HepG2 (cell line): ENCODE data around the gene OST4. TPM values are rescaled to one million over a fixed set of nuclear protein-coding genes. Genes with fewer than 3 reads are reported as not detected.
A peak's percentile ranks its signal among the peaks of the same experiment; 100 is the strongest.

ENCODE experiments used
- AGO1 ChIP-seq: fragments of 200-400 bp; formaldehyde crosslinking; IDR thresholded peaks from 2 replicates; pipeline ENCODE4 v1.6.1; 2017; ENCODE audit warnings: mild to moderate bottlenecking, low read depth, low read length, moderate library complexity; ENCODE audit not compliant: poor library complexity, severe bottlenecking
- FOXA1 ChIP-seq, 2 experiments: fragments of 450-650 bp in 1 of 2; sonication (generic) in 1 of 2; formaldehyde crosslinking in 1 of 2; IDR thresholded peaks; 2 replicates each; pipeline versions ENCODE4 v1.4.0 to v1.6.1; 2016 to 2020; ENCODE audit warnings: missing genetic modification reagents in 1 of 2
- FOXK2 ChIP-seq: fragments of 450-650 bp; IDR thresholded peaks from 2 replicates; pipeline ENCODE4 v1.6.1; 2016
- GABPB1 ChIP-seq: IDR thresholded peaks from 2 replicates; pipeline ENCODE4 v1.6.1; 2016; ENCODE audit warnings: mild to moderate bottlenecking, missing genetic modification reagents, moderate library complexity, missing compliant biosample characterization
- HIC2 ChIP-seq: sonication (generic); formaldehyde crosslinking; IDR thresholded peaks from 2 replicates; pipeline ENCODE4 v1.9.0; 2022; ENCODE audit warnings: low read depth, missing genetic modification reagents
- IRX3 ChIP-seq: sonication (generic); formaldehyde crosslinking; IDR thresholded peaks from 2 replicates; pipeline ENCODE4 v1.8.1; 2023; ENCODE audit warnings: mild to moderate bottlenecking, low read depth, missing genetic modification reagents, borderline replicate concordance
- LBX2 ChIP-seq: sonication (generic); formaldehyde crosslinking; IDR thresholded peaks from 2 replicates; pipeline ENCODE4 v1.5.0; 2020; ENCODE audit warnings: missing genetic modification reagents, mild to moderate bottlenecking, borderline replicate concordance
- PHF20 ChIP-seq: sonication (generic); formaldehyde crosslinking; IDR thresholded peaks from 2 replicates; pipeline ENCODE4 v1.5.0; 2020; ENCODE audit warnings: mild to moderate bottlenecking, missing genetic modification reagents
- PITX1 ChIP-seq: sonication (generic); formaldehyde crosslinking; IDR thresholded peaks from 2 replicates; pipeline ENCODE4 v1.5.1; 2020; ENCODE audit warnings: mild to moderate bottlenecking, missing genetic modification reagents
- PRPF4 ChIP-seq: fragments of 200-400 bp; formaldehyde crosslinking; IDR thresholded peaks from 2 replicates; pipeline ENCODE4 v1.6.1; 2016; ENCODE audit warnings: low read length, low read depth; ENCODE audit not compliant: poor library complexity, severe bottlenecking
- SAP130 ChIP-seq: IDR thresholded peaks from 2 replicates; pipeline ENCODE4 v1.6.1; 2016; ENCODE audit warnings: low read depth
- ZNF275 ChIP-seq: sonication (generic); formaldehyde crosslinking; IDR thresholded peaks from 2 replicates; pipeline ENCODE4 v1.8.0; 2022; ENCODE audit warnings: missing genetic modification reagents, mild to moderate bottlenecking, inconsistent platforms, borderline replicate concordance
- ZNF350 ChIP-seq: sonication (generic); formaldehyde crosslinking; IDR thresholded peaks from 2 replicates; pipeline ENCODE4 v1.4.0; 2020; ENCODE audit warnings: mild to moderate bottlenecking, low read depth, missing genetic modification reagents, borderline replicate concordance
- ZNF496 ChIP-seq: sonication (generic); formaldehyde crosslinking; IDR thresholded peaks from 2 replicates; pipeline ENCODE4 v1.8.1; 2023; ENCODE audit warnings: mild to moderate bottlenecking, moderate library complexity, missing genetic modification reagents; ENCODE audit not compliant: insufficient replicate concordance
- ZNF674 ChIP-seq: sonication (generic); formaldehyde crosslinking; IDR thresholded peaks from 2 replicates; pipeline ENCODE4 v1.5.0; 2020; ENCODE audit warnings: low read depth, mild to moderate bottlenecking, missing genetic modification reagents
- ZNF678 ChIP-seq: sonication (generic); formaldehyde crosslinking; IDR thresholded peaks from 2 replicates; pipeline ENCODE4 v1.4.0; 2020; ENCODE audit warnings: mild to moderate bottlenecking, missing genetic modification reagents
- ZNF75D ChIP-seq: sonication (generic); formaldehyde crosslinking; IDR thresholded peaks from 2 replicates; pipeline ENCODE4 v1.8.1; 2023; ENCODE audit warnings: missing genetic modification reagents, mild to moderate bottlenecking, borderline replicate concordance
- ZNF761 ChIP-seq: sonication (generic); formaldehyde crosslinking; conservative IDR thresholded peaks from 2 replicates; pipeline ENCODE4 v1.4.0; 2020; ENCODE audit warnings: mild to moderate bottlenecking, missing genetic modification reagents
- ZNF782 ChIP-seq: sonication (generic); formaldehyde crosslinking; IDR thresholded peaks from 2 replicates; pipeline ENCODE4 v1.4.0; 2020; ENCODE audit warnings: missing genetic modification reagents, mild to moderate bottlenecking, borderline replicate concordance
- polyA plus RNA-seq, 8 experiments: library from polyadenylated mRNA; depleted of rRNA in 3 of 8; stranded (reverse) in 7 of 8; unstranded in 1 of 8; fragments of >200 nt; fragmentation: Illumina TruSeq in 4 of 8; extraction: Trizol in 4 of 8; gene quantifications; 2 replicates each; pipeline versions ENCODE4 v1.2.1 to v1.2.3, GENCODE V29; 2011 to 2016; ENCODE audit warnings: low read depth in 4 of 8, missing spikeins in 1 of 8, mixed read lengths in 1 of 8; ENCODE audit not compliant: insufficient read depth in 1 of 8
- total RNA-seq, 5 experiments: library from RNA; depleted of rRNA; stranded (reverse); fragments of >200 nt; fragmentation: Illumina TruSeq; extraction: Trizol; gene quantifications; 2 replicates each; pipeline ENCODE4 v1.2.3, GENCODE V29; 2016; ENCODE audit warnings: low read depth in 1 of 5
- TF ChIP-seq, protein P1 (sequence below): sonication (generic); formaldehyde crosslinking; IDR thresholded peaks from 2 replicates; pipeline ENCODE4 v1.5.1; 2020; ENCODE audit warnings: mild to moderate bottlenecking, missing genetic modification reagents, moderate library complexity
- TF ChIP-seq, protein P2 (sequence below): sonication (generic); formaldehyde crosslinking; IDR thresholded peaks from 2 replicates; pipeline ENCODE4 v1.4.0; 2020; ENCODE audit warnings: mild to moderate bottlenecking, missing genetic modification reagents

OST4 gene
- total and polyA plus RNA-seq, 2 of the 13 experiments (the other 11 are each of a cell fraction or from before 2014, with no cell fraction given): 498 to 584 TPM

GRCh38 chr2:27118525-27119329, 47.3 kb upstream of the OST4 start, which contains the start of gene CGREF1 (continued):
- TF ChIP-seq ZNF275 (CRISPR knock-in tag) (no peak), IRX3 (CRISPR knock-in tag) (0 out of 2 replicates have a peak, but pooled peaks have one; percentile 77), HIC2 (CRISPR knock-in tag) (0 out of 2 replicates have a peak, but pooled peaks have one; percentile 17), ZNF674 (CRISPR knock-in tag) (0 out of 2 replicates have a peak, but pooled peaks have one; percentile 25), PRPF4 (no peak), SAP130 (CRISPR knock-in tag) (0 out of 2 replicates have a peak, but pooled peaks have one; percentile 14), FOXA1 (IDR thresholded peaks at IDR 0.05) (no peak), FOXA1 (CRISPR knock-in tag; IDR thresholded peaks at IDR 0.05) (no peak), PITX1 (CRISPR knock-in tag) (no peak), LBX2 (CRISPR knock-in tag) (0 out of 2 replicates have a peak, but pooled peaks have one; percentile 44), ZNF75D (CRISPR knock-in tag) (no peak), ZNF782 (peak; percentile 45; the same call in 1 of the 2 replicates), AGO1 (peak; percentile 21), FOXK2 (no peak), ZNF761 (CRISPR knock-in tag) (peak; percentile 51; the same call in 1 of the 2 replicates), ZNF496 (no peak), GABPB1 (peak; percentile 54; the same call in 1 of the 2 replicates), ZNF350 (CRISPR knock-in tag) (no peak), ZNF678 (CRISPR knock-in tag) (no peak), PHF20 (no peak)
- TF ChIP-seq, protein P1, sequence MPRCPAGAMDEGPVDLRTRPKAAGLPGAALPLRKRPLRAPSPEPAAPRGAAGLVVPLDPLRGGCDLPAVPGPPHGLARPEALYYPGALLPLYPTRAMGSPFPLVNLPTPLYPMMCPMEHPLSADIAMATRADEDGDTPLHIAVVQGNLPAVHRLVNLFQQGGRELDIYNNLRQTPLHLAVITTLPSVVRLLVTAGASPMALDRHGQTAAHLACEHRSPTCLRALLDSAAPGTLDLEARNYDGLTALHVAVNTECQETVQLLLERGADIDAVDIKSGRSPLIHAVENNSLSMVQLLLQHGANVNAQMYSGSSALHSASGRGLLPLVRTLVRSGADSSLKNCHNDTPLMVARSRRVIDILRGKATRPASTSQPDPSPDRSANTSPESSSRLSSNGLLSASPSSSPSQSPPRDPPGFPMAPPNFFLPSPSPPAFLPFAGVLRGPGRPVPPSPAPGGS (CRISPR knock-in tag): peak; percentile 47
- TF ChIP-seq, protein P2, sequence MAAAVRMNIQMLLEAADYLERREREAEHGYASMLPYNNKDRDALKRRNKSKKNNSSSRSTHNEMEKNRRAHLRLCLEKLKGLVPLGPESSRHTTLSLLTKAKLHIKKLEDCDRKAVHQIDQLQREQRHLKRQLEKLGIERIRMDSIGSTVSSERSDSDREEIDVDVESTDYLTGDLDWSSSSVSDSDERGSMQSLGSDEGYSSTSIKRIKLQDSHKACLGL: no peak
